Astrocyte (in vitro differentiated cells and primary cell): ENCODE results near the gene TMEM132C.

ENCODE experiments used
- EZH2 ChIP-seq: IDR thresholded peaks from 2 replicates; pipeline ENCODE4 v1.6.1; 2012; ENCODE audit warnings: mild to moderate bottlenecking, low read length, inconsistent platforms; ENCODE audit not compliant: insufficient read depth
- TF ChIP-seq, protein P1 (sequence below): IDR thresholded peaks from 2 replicates; pipeline ENCODE4 v1.5.1; 2011; ENCODE audit warnings: low read depth, mild to moderate bottlenecking, inconsistent platforms, low read length, moderate library complexity; ENCODE audit not compliant: insufficient read depth

DNA sequence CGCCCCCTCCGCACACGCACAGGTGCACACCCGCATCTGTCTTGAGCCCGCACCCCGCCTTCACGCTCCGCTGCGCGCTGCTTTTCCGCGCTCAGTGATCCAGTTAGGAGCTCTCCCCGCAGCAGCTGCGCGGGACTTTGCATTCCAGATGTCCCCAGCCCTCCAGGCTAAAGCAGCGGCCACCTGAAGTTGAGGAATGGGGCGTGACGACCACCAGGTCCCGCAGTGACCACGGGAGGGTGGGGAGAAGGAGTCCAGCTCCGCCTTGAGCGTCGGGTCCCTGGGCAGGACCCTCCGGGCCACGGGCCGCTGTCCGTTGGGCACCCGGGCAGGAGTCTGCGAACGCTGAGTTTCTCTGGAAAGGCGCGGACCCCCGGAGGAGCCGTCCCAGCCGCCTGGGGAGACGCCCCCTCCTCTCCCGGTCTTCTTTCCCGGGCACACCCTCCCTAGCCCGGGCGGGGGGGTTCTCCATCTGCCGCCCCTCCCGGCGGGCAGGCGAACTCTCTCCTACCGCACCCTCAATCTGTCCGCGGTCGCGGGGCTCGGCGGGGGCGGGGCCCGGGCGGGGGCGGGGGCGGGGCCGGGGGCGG lies 334 bp upstream of the TMEM132C start:
- TF ChIP-seq EZH2, result peak; percentile 41
- TF ChIP-seq, protein P1, sequence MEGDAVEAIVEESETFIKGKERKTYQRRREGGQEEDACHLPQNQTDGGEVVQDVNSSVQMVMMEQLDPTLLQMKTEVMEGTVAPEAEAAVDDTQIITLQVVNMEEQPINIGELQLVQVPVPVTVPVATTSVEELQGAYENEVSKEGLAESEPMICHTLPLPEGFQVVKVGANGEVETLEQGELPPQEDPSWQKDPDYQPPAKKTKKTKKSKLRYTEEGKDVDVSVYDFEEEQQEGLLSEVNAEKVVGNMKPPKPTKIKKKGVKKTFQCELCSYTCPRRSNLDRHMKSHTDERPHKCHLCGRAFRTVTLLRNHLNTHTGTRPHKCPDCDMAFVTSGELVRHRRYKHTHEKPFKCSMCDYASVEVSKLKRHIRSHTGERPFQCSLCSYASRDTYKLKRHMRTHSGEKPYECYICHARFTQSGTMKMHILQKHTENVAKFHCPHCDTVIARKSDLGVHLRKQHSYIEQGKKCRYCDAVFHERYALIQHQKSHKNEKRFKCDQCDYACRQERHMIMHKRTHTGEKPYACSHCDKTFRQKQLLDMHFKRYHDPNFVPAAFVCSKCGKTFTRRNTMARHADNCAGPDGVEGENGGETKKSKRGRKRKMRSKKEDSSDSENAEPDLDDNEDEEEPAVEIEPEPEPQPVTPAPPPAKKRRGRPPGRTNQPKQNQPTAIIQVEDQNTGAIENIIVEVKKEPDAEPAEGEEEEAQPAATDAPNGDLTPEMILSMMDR, result no peak
